Ecto neural progenitor cell (in vitro differentiated cells): ENCODE data around the gene CHKB.
"Not testable (repeated sequence)": the region's sequence is repeated elsewhere in the genome, so short reads cannot be mapped to it uniquely, and the experiment has no call there.

Source experiments
- DNase-seq: peaks from one replicate; pipeline ENCODE4 v3.0.0-alpha.2; 2018; ENCODE audit warnings: low spot score

CHKB gene

DNA sequence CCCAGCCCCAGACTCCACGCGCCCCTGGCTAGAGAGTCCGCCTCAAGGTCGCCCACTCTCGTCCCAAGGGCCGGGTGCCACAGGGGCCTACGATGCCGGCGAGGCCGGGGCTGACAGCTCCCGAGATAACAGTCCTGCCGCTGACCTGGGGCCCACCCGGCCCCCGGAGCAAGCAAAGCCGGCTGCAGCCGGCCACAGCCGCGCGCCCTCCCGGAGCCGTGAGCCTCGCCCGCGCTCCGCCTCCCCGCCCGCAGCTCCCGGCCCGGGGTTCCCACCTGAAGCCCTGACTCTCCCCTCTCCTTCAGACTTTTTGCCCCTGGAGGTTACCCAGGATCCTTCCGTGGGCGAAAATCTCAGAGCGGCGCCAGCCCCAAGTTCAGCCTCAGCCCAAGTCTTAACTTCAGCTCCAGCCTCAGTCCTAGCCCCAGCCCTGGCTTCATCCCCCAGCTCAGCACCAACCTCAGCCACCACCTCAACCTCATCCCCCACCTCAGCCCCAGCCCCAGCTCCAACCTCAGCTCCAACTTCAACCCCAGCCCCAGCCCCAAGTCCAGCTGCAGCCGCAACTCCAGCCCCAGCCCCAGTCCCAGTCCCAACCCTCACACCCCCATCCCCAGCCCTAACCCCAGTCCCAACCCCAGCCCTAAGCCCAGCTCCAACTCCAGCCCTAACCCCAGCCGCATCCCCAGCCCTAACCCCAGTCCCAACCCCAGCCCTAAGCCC, 35.2 kb downstream of the CHKB start:
- no peak for DNase-seq

DNA sequence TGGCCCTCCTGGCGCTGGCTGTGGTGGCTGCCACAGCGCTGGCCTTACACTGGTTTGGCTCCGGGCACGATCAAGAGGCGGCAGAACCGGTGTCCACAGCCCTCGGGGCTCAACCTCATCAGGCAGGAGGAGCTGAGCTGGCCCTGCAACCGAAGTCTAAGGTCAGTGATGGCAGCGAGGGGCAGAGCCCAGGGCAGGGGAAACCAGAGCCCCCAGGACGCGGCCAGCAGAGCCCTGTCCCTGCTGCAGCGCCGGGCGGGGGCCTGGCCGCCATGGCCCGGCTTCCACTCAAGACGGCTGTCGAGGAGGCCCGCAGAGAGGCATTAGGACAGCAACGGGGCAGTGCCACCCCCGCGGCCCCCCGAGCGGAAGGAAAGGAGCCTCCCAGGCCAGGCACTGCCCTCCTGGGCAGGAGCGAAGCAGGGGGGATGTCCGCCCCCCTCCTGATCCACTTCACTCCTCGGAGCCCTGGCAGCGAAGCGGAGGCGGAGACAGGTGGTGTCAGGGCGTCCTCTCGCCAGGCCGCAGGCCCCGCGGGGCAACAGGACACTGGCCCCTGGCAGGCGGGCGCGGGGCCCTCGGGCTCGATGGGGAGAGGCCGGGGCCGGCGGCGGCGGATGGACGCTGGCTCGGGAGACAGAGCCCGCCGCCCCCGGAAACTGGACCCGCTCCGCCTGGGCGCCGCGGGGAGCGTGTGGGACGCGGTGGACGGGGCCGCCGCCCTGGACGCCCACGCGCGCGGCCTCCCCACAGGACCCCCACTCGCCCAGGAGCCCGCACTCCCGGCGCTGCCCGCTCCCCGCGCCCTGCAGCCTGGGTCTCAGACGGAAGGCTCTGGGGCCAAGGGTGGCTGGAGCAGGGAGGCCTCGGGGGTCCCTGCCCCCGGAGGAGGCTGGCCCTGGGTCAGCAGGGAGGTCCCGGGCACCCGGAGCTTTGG, 36.1 kb downstream of the CHKB start:
- DNase-seq = no peak

DNA sequence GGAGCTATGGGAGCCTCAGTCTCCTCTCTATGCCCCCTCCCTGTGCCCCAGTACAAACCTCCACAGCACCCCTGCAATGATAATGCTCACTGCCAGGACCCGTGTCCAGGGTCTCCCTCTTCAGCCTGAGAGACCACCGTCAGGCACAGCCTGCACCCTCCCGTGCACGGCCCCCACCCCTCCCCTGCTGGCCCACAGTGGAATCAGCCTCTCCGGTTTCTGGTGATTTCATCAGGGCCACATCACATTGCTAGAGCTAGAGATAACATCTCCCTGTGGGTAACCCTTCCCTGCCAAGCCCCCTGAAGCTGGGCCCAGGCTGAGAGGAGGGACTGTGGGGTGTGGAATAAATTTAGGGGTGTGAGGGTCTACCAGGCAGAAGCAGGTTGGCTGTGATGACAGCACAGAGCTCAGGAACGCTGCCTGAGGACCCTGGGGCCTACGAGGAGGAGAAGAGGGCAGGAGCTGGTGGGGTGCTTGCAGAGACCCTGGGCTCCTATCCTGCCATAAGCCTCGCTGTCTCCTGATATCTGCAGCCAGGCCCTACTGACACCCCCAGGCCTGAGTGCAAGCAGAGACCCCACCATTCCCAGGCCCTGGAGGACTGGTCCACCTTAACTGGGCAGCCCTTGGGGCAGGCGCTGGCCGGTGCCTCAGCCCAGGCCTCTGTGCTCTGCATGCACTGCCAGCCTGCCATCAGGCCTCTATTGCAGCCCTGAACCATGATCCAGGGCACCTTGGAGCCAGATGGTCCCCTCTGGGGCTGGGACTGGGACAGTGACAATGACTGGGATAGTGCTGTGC, 36.9 kb downstream of the CHKB start, which contains the start of gene KLHDC7B:
TSS of gene KLHDC7B (plus strand) at position 378 of the 804 bp plus-strand sequence. CDS start at position 723, 345 bp downstream.
- DNase-seq = no peak

DNA sequence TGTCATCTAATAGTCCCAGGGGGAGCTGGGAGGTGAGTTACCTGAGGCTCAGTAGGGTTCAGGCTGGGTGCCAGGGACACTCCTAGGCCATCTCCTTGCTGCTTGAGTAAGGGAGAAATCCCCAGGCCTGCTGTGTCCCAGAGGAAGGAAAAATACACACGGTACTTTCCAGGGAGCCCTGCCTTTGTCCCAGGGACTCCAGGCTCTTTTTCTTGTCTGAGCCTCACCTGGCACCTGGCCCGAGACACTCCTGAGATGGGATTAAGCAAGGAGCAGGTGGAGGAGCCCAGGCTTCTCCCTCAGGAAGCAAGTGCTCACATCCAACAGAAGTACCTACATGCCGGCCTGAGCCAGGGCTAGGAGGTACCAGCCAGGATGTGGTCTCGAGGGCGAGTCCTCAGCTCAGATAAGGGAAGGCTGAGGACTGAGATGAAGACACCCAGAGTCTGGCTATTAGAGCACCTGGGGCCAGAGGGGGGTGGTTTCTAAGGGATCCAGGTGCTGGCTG, 37.8 kb downstream of the CHKB start:
- no peak for DNase-seq

DNA sequence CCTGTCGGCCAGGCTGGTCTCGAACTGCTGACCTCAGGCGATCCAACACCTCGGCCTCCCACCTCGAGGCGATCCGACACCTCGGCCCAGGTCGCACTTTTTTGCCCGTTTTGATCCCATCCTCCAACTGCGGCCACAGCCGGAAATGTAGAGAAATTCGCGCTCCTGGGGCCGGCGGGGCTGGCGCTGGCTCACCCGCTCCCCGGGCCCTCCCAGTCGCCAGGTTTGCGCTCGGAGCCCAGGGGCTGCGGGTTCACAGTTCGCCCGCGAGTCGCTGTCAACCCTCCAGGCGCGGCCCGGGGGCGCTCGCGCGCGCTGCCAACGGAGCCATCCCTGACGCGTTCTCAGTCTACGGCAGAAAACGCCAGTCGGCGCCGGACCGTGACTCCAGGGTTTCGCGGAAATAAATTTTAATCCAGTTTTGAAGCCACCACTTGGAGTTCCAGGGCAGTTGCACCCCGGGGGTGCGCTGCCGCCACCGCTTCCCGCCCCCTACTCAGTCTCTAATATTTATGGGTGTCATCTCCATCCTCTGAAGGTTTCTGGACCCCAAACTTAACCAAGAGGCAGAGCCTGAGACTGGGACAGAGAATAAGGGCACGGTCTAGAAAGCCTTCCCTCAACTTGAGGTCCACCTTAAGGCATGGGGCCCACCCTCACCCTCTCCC, 38.4 kb downstream of the CHKB start:
- peak; percentile 91 for DNase-seq

DNA sequence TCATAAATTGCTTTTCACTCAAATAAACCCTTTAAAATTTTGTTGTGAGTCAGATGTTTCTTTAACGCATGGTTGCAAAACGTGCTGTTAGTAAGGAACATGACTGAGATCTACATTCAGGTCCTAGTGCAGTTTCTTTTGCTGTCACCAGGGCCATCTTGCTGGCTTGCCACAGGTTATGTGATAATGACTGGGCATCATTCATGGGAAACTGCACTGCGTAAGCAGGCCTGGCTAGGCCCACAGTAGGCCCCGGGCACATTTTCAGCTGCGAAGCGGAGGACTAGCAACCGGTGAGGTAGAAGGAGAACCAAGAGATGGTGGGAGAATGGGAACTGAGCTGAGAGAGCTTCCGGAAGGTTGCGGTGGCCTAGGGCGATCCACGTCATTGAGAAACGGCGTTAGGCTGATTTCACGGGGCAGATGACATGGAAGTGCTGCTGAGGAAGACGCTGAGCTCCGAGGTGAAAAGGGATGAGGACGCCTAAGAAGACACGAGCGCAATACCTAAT, 40.2 kb downstream of the CHKB start:
- DNase-seq = no peak

DNA sequence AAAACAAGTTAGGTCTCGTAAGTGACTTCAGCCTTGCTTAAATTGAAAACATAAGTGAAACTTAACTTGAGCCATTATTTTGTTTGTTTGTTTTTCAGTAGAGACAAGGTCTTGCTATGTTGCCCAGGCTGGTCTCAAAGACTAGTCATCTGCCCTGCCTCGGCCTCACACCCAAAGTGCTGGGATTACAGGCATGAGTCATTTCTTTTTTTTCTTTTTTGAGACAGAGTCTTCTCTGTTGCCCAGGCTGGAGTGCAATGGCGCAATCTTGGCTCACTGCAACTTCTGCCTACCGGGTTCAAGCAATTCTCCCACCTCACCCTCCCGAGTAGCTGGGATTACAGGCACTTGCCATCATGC, 41.0 kb downstream of the CHKB start:
- DNase-seq = not testable (repeated sequence)

DNA sequence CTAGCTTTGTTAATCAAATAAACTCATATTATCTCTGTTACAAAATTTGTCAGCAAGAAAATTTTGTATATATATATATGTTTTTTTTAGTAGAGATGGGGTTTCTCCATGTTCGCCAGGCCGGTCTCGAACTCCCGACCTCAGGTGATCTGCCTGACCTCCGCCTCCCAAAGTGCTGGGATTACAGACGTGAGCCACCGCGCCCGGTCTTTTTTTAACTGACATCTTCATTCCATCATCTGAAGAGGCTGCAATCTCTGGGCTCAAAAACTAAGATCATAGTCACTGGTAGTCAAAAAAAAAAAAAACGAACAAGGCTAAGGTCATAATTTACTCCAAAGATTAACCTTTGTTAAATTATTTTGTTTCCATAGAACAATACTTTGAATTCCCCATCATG, 42.3 kb downstream of the CHKB start:
- DNase-seq = no peak

DNA sequence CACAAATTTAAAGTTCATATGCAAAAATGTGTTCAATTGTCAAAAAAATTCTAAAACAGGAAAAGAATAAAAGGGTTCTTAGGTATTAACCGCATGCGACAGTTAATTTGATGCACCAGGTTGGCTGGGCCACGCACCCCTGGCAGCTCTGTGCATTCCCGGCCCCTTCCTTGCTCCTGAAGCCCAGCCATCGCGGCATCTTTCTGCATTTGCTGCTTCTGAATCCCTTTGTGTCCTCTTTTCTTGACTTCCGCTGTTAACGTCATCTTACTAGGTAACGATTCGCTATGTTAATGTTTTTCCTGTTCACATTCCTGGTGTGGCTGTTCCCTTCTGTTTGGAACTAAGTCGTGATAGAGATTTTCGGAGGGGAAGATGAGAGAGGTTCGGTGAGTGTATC, 44.9 kb downstream of the CHKB start:
- no peak for DNase-seq

DNA sequence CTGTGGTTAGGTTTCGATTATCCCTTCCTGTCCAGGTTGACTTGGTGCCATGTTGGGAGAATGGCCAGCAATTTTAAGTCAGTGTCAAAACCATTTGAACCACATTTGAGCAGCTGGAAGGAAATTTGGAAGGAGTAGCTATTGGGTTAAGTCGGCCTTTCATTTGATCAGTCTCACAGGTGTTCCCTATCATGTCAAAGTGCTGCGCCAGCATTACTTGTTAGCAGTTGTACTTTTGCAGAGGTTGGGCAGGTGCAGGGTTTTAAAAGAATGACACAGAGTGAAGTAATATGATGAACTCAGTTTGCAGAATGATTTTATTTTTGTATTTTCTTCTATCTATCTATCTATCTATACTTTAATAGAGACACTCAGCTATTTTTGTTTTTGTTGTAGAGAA, 46.4 kb downstream of the CHKB start:
- DNase-seq = no peak

DNA sequence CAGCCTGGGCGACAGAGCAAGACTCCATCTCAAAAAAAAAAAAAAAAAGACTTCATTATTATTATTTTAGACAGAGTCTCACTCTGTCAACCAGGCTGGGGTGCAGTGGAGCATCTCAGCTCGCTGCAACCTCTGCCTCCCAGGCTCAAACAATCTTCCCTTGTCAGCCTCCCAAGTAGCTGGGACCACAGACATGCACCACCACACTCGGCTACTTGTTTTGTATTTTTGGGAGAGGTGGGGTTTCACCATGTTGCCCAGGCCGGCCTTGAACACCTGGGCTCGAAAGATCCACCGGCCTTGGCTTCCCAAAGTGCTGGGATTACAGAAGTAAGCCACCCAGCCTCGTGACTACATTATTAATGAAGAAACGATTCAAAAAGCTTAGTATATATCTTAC, 47.5 kb downstream of the CHKB start:
- DNase-seq = no peak

DNA sequence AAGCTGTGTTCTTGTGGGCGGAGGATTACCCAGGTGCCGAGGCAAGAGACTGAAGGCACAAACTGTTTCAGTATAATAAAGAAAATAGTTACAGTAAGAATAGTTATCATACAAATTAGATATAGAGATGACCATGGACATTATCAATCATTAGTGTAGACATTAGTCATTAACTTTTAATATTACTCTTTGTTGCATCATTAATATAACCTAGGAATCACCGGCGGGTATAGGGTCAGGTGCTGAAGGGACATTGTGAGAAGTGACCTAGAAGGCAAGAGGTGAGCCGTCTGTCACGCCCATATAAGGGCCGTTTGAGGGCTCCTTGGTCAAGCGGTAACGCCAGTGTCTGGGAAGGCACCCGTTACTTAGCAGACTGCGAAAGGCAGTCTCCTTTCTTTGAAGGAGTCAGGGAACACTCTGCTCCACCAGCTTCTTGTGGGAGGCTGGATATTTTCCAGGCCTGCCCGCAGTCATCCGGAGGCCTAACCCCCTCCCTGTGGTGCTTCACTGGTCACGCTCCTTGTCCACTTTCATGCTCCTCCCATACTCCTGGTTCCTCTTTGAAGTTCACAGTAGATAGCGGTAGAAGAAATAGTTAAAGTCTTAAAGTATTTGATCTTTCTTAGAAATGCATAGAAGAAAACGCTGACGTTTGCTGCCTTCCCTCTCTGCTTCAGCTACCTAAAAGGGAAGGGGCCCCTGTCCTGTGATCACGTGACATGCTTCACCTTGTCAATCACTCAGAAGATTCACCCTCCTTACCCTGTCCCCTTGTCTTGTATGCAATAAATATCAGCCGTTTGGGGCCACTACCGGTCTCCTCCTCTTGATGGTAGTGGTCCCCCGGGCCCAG, 48.6 kb downstream of the CHKB start:
- not testable (repeated sequence) for DNase-seq

DNA sequence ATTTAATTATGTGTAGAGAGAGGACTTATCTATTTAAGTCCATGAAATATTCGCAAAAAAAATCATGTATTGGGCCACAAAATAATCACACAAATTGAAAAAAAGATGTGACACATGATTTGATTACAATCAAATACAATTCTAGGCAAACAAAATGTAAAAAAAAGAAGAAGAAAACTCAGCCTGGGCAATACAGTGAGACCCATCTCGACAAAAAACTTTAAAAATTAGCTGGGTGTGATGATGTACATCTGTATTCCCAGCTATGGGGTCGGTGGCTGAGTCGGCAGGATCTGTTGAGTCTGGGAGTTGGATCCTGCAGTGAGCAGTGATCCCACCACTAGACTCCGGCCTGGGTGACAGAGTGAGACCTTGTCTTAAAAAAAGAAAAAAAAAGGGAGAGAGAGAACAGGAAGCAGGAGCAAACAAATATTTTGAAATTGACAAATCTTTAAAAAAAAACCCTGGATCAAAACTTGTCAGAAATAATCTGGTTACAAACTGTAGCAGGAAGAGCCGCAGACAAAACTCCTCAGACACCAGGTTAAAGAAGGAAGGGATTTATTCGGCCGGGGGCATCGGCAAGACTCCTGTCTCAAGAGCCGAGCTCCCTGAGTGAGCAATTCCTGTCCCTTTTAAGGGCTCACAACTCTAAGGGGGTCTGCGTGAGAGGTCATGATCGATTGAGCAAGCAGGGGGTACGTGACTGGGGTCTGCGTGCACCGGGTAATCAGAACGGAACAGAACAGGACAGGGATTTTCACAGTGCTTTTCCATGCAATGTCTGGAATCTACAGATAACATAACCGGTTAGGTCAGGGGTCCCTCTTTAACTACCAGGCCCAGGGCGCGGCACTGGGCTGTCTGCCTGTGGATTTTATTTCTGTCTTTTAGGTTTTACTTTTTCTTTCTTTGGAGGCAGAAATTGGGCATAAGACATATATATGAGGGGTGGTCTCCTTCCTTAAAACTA, 49.5 kb downstream of the CHKB start:
- no peak for DNase-seq

DNA sequence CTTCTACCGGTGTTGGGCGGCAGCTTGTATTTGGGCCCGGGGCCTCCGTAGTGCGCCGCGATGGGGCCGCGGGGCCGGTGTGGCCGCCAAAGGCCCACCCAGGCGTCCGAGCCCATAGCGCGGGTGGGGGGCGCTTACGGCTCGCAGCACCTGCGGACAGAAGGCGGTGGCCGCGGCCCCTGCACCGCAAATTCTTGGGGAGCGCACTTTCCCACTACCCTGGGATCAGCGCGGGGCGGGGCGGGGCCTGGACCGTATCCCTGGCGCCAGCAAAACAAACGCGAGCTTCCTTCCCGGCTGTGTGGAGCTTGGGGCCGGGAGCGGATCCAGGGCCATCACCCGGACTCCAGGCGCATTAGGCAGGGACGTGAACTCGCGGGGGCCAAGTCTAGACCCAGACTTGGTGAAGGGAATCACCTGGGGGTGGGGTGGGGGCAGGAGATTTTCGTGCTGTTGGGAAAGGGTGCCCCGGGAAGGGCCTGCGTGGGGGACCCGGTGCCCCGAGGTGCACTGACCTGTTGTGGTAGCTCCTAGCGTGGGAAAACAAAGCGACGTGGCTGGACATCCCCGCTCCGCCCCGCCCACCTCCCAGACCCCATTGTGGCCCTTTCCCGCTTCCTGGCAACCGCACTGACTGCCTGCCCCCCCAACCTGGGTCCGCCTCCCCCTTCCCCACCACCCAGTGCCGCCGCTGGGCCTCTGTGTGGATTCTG, 50.5 kb downstream of the CHKB start:
- DNase-seq = peak; percentile 74

DNA sequence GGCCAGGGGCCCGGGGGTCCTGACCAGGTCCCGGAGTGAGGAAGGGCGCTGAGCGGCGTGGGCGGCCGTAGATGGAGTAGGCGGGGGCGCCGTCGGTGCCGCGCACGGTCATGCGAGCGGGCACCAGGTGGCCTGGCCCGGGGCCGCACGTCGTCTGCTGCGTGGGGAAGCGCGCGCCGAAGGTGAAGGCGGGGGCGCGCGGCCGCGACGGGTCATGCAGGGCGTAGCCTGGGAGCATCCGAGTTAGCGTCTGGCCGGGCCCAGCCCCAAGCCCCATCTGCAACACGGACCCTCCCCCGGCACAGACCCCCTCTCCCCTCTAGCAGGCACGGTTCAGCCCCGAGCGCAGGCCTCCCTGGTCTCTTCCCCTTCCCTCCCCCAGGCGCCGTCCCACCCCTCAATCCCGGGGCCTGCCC, 51.1 kb downstream of the CHKB start:
- no peak for DNase-seq

DNA sequence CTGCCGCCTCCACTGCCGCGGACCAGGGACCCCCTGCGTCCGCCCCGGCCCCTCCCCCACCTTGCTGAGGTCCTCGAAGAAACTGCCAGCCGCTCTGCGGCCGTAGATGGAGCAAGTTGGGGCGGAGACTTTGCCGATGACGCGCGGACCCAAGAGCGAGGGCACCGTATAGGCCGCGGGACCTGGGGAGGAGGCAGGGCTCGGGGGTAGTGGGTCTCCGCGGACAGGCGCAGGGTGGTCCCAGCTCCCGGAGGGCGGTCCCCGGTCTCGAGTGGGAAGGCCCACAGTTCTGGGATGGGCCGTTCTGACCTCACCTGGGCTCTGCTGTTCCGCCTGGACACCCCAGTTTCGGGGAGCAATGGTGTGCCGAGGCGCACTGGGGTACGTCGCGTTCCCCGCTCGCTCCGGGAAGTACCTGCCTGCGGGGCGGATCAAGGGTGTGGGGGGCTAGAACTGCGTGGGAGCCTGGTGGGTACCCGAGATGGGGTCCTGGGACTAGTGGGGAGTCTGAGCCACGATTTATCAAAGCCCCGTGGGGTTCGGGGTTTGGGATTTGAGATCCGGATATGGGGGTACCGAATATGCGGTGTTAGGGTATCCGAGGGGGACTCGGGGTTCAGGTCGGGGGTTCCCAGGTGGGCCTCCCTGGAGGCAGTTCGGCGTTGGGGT, 51.6 kb downstream of the CHKB start:
- peak; percentile 78 for DNase-seq

DNA sequence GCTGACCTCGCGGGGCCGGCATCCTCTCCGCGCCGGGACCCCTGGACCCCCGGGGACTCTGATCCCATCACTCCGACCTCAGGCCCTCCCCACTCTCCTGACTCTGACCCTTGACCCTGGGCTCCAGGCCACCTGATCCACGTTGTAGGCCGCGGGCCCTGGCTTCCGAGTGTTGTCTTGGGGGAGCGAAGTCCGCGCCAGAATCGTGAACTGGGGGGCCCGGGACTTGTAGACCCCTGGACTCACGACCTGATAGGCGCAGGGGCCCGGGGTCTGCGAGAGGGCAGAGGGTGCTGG, 52.1 kb downstream of the CHKB start:
- DNase-seq = no peak

DNA sequence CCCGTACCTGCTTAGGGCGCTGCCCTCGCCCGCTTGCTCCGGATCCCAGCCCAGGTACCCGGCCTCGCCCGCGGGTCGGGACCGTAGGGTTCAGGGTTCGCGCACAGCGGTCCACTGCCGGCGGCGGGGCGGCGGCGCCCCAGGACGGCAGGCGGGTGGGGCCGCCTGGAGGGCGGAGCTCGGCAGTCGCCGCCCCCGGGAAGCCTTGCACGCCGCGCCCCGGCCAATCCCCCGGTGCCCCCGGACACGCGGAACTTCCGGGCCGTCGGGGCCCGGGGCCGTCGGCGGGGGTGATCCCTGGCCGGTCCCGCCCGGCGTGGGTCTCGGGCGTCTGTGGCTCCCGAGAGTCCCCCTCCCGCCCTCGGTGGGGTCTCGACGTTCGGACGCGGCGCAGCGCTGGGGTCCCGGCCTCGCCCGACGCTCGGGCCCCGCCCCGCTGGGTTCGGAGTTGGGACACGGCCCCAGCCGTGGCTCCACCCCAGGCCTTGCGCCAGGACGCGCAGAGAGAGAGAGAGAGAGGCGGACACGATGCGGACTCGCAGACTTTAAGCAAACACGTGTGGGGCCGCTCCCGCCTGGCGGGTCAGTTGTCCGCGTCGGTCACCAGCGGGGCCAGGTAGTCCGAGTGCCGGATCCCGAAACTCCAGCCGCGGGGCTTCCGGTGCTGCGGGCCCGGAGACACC, 52.6 kb downstream of the CHKB start, which contains the start of gene TYMP:
TSS of gene TYMP (minus strand) at position 116 of the 683 bp plus-strand sequence. CDS start 303 bp downstream, outside the sequence.
- no peak for DNase-seq
